Muscle layer of duodenum (tissue), 2 donors: ENCODE results near the gene HDAC11.

Source experiments
- H3K27ac ChIP-seq: one replicate; pipeline ENCODE4 v1.7.0; 2013; ENCODE audit warnings: mild to moderate bottlenecking, low read length
- H3K27me3 ChIP-seq: one replicate; pipeline ENCODE4 v1.7.0; 2013; ENCODE audit warnings: low read depth, mild to moderate bottlenecking, control low read depth, low read length
- H3K36me3 ChIP-seq, 2 donors: one replicate each; pipeline ENCODE4 v1.7.0; 2013; ENCODE audit warnings: low read length in 2 of 2, control low read depth in 1 of 2, mild to moderate bottlenecking in 1 of 2; ENCODE audit not compliant: insufficient read depth in 2 of 2, control insufficient read depth in 1 of 2
- H3K4me1 ChIP-seq, 2 donors: one replicate each; pipeline ENCODE4 v1.7.0; 2013; ENCODE audit warnings: low read length in 2 of 2, mild to moderate bottlenecking in 2 of 2, control low read depth in 1 of 2, moderate library complexity in 1 of 2; ENCODE audit not compliant: insufficient read depth in 2 of 2, control insufficient read depth in 1 of 2
- H3K4me3 ChIP-seq, 2 donors: one replicate each; pipeline ENCODE4 v1.7.0; 2013; ENCODE audit warnings: low read length in 2 of 2, low read depth in 1 of 2, mild to moderate bottlenecking in 1 of 2
- H3K9me3 ChIP-seq, 2 donors: one replicate each; pipeline ENCODE4 v1.7.0; 2013; ENCODE audit warnings: low read length in 2 of 2, control low read depth in 1 of 2, mild to moderate bottlenecking in 1 of 2; ENCODE audit not compliant: control insufficient read depth in 1 of 2
- donor health status: healthy.

Gene HDAC11

GRCh38 chr3:13504161-13504831 is 24.2 kb downstream of the HDAC11 start:
- H3K27me3 ChIP-seq: no peaks in the 10 kb centered on the region
- no peak overlapping the region for H3K4me3 ChIP-seq
- no peak overlapping the region for H3K27ac ChIP-seq
- H3K9me3 ChIP-seq: no peaks in the 10 kb centered on the region
- H3K36me3 ChIP-seq: peaks cover 0 to 27% of the 10 kb centered on the region in 2 donors
- peaks cover 0 to 14% of the 10 kb centered on the region in 2 donors for H3K4me1 ChIP-seq

GRCh38 chr3:13505147-13506130 is 25.3 kb downstream of the HDAC11 start:
- Histone ChIP-seq H3K9me3 (no peaks in the 10 kb centered on the region), H3K36me3 (peaks cover 0 to 27% of the 10 kb centered on the region in 2 donors), H3K27ac (no peak overlapping the region), H3K4me3 (no peak overlapping the region), H3K27me3 (no peaks in the 10 kb centered on the region), H3K4me1 (peaks cover 0 to 10% of the 10 kb centered on the region in 2 donors)

- H3K27ac ChIP-seq: no peak overlapping the region
- no peak overlapping the region for H3K4me3 ChIP-seq
- no peaks in the 10 kb centered on the region for H3K27me3 ChIP-seq
- no peaks in the 10 kb centered on the region for H3K9me3 ChIP-seq
- peaks cover 0 to 27% of the 10 kb centered on the region in 2 donors for H3K36me3 ChIP-seq
- H3K4me1 ChIP-seq: peaks cover 0 to 10% of the 10 kb centered on the region in 2 donors
Measured at GRCh38 chr3:13506239-13506638, 26.1 kb downstream of the HDAC11 start.

GRCh38 chr3:13506680-13507079 is 26.6 kb downstream of the HDAC11 start:
- no peaks in the 10 kb centered on the region for H3K9me3 ChIP-seq
- peaks cover 0 to 10% of the 10 kb centered on the region in 2 donors for H3K4me1 ChIP-seq
- no peak overlapping the region for H3K4me3 ChIP-seq
- H3K27ac ChIP-seq: no peak overlapping the region
- peaks cover 0 to 25% of the 10 kb centered on the region in 2 donors for H3K36me3 ChIP-seq
- no peaks in the 10 kb centered on the region for H3K27me3 ChIP-seq

GRCh38 chr3:13507247-13507569 is 27.1 kb downstream of the HDAC11 start:
- Histone ChIP-seq H3K36me3 (peaks cover 0 to 19% of the 10 kb centered on the region in 2 donors), H3K4me1 (peaks cover 0 to 10% of the 10 kb centered on the region in 2 donors), H3K4me3 (no peak overlapping the region), H3K27ac (no peak overlapping the region), H3K27me3 (no peaks in the 10 kb centered on the region), H3K9me3 (no peaks in the 10 kb centered on the region)

- H3K36me3 ChIP-seq: peaks cover 0 to 14% of the 10 kb centered on the region in 2 donors
- H3K4me3 ChIP-seq: no peak overlapping the region
- H3K27me3 ChIP-seq: no peaks in the 10 kb centered on the region
- H3K9me3 ChIP-seq: no peaks in the 10 kb centered on the region
- no peak overlapping the region for H3K27ac ChIP-seq
- H3K4me1 ChIP-seq: peaks cover 0 to 10% of the 10 kb centered on the region in 2 donors
Measured at GRCh38 chr3:13507570-13508339, 27.6 kb downstream of the HDAC11 start.

- H3K4me3 ChIP-seq: no peak overlapping the region
- H3K9me3 ChIP-seq: no peaks in the 10 kb centered on the region
- H3K27me3 ChIP-seq: no peaks in the 10 kb centered on the region
- peaks cover 0 to 10% of the 10 kb centered on the region in 2 donors for H3K36me3 ChIP-seq
- H3K27ac ChIP-seq: no peak overlapping the region
- H3K4me1 ChIP-seq: peaks cover 0 to 10% of the 10 kb centered on the region in 2 donors
Measured at GRCh38 chr3:13508496-13508895, 28.4 kb downstream of the HDAC11 start.

- Histone ChIP-seq H3K9me3 (no peaks in the 10 kb centered on the region), H3K27me3 (no peaks in the 10 kb centered on the region), H3K4me1 (peaks cover 0 to 10% of the 10 kb centered on the region in 2 donors), H3K4me3 (no peak overlapping the region), H3K36me3 (peaks cover 0 to 8% of the 10 kb centered on the region in 2 donors), H3K27ac (no peak overlapping the region)
Measured at GRCh38 chr3:13509059-13509815, 29.1 kb downstream of the HDAC11 start.

GRCh38 chr3:13509816-13510192 is 29.7 kb downstream of the HDAC11 start:
- Histone ChIP-seq H3K4me3 (no peak overlapping the region), H3K9me3 (no peaks in the 10 kb centered on the region), H3K27ac (no peak overlapping the region), H3K36me3 (peaks cover 0 to 3% of the 10 kb centered on the region in 2 donors), H3K4me1 (peaks cover 0 to 10% of the 10 kb centered on the region in 2 donors), H3K27me3 (no peaks in the 10 kb centered on the region)

- no peak overlapping the region for H3K27ac ChIP-seq
- no peaks in the 10 kb centered on the region for H3K36me3 ChIP-seq
Measured at GRCh38 chr3:13512451-13512850, 32.3 kb downstream of the HDAC11 start.

More at GRCh38 chr3:13512451-13512850, 32.3 kb downstream of the HDAC11 start:
- no peaks in the 10 kb centered on the region for H3K9me3 ChIP-seq
- no peak overlapping the region for H3K4me3 ChIP-seq
- no peaks in the 10 kb centered on the region for H3K27me3 ChIP-seq
- H3K4me1 ChIP-seq: peaks cover 0 to 8% of the 10 kb centered on the region in 2 donors
